ENCODE measurements around the gene WT1.

Gene WT1

DNA sequence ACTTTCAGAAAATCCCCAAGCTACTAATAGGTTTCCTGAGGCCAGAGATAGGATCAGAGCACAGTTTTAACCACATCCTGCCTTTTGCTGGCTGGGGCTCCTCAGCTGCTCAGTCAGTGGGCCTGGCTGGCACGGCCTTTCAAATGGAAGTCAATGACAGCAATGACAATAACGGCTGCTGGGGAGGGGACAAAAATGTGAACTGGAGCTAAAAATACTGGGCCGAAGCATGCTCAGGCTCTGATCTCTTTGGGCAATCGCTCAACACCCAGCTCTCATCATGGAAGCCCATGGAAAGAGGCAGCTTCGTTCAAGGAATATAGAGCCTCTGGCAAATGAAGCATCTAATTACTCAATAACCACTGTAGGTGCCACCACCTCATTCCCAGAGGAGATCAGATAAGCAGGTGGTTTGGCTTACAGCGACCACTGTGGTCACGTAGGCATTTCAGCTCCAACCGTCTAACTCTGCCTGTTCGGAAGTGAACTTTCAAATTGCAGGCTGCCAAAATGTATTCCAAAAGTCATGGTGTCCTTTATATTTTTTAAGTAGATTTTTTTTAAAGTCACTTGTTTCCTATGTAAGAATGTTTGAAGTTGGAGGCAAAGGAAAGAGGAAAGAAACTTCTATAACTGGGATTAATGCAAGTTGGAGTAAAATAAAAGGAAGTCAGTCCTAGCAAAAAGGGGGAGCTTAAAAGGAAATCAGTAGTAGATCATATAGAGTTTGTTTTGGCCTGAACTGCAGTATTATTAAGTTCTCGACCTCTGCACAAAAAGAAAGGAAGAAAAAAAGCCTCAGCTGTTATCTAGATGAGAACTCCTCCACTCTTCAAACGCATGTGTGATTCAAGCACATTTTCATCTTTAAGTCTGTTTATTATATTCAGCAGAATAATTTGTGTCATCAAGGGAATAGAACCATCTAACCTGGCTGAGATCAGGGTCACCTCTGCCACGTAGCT, 14.1 kb downstream of the WT1 start:
- no peak for DNase-seq

DNA sequence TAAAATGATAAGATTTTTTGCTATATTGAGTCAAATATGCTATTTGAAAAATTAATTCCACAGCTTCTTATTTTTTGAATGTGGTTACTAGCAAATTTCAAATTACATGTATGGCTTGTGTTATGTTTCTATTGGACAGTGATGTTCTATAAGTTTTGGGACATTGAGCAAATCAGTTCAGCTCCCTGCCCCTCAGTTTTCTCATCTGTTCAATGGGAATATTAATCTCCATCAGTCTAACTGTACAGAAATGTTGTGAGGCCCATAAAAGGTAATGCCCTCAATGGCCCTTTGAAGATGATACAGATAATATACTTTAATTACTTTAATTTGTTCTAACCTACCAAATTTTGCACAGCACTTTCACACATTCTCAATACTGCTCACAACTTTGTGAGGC, 15.2 kb downstream of the WT1 start:
- DNase-seq: no peak

DNA sequence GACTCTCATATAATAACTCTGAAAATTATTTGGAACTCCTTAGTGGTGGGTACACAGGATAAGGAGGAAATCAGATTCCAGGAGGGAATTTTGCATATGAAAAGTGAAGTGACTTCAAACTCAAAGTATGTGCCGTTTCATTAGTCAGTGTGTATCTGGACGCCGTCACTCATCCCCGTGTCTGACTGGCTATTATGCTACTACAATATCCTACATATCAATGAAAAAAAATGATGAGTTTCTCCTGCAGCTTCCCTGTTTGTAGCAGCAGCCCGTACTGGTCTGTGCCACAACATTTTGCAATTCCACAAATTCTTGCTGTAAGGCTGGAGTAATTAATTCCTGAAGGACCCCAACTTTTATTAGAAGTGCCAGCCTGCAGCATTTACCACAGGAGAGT, 16.5 kb downstream of the WT1 start:
- DNase-seq: no peak

DNA sequence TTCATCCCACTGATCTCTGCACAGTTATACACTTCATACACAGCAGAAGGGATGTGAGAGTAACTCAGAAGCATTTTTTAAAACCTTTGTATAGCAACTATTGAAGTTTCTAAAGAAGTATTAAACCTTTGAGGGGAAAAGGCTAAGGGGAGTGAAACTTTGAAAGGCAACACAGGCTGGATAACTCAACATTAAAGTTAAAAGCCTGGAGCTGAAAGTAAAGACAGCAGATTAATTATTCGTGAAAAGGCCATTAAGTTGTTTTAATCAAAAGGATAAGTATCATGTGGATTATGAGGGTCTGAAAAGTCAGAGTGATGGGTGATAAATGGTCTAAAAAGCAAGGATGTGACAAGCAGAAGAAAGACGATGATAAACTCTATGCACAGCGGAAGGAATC, 17.5 kb downstream of the WT1 start:
- DNase-seq: no peak

DNA sequence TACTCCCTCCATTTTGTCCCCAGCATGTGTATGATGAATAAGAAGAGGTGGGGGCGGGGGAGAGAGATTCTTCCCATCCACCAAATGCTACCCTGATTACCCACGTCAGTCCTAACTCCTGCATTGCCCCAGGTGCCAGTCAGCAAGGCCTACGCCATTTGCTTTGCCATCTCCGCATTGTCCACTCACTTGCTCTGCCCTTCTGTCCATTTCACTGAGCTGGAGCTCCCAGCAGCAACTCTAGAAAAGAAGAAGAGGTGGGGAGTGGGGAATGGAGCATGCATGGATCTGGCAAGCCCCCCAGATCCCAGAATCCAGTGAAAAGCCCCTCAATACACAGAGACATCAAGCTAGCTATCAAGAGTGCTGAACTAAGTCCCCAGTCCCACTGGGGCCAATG, 19.0 kb downstream of the WT1 start:
- DNase-seq: no peak

DNA sequence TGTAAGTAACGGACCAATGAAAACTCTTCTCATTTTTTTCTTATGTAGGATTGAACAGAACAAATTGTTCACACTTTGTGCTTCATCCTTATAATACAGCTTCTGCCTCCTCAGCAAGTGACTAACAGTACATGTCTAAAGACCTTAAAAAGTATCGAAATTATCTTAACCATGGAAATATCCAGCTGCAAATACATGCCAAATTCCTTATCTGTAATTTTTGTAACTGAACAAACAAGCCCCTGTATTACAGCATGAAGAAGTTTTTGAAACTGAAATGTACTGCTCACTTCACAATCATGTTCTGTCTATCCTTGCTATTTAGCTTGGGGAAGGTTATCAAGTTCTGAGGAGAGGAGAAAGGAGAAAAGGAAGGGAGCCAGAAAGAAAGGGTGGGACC, 20.4 kb downstream of the WT1 start:
- no peak for DNase-seq

DNA sequence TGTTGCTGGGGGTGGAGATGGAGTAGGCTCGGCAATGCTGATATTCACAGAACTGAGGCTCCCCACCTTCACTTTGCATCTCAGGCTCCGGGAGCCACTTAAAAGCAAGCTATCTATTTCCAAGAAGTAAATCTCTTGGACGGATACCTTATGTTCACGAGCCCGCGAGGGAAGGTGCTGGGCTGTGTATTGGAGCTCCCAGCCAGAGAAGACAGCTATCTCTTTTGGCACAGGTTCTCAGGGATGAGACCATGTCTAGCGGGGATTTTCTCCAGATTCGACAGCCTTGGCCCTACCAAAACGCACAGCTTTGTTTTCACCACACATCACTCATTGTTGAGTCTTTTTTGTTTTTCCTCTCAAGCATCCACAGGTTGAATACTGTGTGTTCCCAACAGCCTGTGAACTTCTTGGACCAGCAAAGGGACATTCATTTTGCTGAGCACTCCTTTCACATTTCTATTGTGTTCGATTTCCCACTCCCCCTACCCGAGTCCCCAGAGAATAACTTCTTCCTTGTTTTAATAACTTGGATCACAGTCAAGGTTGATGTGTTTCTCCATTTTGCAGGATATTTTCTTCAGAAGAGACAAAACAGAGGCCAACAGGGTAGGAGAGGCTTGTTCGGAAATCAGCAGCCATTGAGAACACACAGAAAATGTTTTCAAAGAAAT, 23.3 kb downstream of the WT1 start:
- DNase-seq: no peak

DNA sequence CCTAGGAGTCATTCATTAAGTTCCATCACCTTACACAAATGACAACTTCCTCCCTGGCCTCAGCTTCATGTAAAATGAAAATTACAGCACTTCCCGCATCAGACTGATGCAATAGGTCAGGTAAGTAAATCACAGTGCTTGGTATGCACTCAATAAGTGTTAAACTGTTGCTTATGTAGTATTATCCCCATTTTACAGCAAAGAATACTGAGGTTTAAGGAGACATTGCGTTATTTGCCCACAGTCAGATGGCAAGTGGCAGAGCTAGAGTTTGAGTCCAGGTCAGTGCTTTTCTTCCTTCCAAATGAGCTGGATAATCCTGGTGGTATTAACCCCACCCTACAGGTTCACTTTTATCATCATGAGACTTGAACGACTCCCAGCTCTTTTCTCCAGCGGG, 29.7 kb downstream of the WT1 start:
- no peak for DNase-seq

DNA sequence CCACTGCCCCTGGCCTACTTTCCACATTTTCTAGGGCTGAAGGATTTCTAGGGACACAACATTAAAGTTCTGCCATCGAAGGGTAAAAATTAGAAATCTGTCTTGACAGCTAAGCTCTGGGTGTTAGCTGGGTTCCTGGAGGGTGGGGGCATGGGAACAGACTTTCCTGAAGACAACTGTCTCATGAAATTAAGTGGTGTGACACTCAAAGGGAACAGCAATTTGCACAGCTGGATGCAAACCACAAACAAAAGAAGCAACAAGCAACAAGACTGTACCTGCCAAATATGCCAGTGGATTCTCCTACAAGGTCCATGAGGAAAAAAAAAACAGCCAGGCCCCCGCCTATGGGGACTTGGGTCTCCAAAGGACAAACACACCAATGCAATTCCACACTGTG, 32.5 kb downstream of the WT1 start:
- no peak for DNase-seq

DNA sequence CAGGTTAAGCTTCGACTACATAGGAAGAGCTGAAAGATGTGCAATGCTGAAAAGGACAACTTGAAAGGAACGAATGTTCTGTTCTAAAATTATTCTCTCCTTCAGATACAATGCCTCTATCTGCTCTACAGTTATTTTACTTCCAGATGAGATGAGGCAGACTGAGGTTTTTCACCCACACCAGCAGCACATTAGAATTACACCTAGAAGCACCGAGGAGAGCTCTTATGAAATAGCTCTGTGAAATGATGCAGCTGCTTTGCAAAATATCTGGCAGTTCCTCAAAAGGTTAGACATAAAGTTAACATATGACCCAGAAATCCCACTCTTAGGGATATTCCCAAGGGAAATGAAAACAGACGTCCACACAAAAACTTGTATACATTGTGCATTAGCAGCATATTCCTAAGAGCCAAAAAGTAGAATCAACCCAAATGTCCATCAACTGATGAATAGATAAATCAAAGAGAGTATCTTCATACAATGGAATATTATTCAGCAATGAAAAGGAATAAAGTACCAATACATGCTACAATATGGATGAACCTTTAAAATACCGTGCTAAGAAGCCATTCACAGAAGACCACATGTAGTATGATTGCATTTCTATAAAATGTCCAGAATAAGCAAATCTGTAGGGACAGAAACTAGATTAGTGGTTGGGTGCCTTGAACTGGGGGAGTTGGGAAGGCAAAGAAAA, 34.5 kb downstream of the WT1 start:
- no peak for DNase-seq

DNA sequence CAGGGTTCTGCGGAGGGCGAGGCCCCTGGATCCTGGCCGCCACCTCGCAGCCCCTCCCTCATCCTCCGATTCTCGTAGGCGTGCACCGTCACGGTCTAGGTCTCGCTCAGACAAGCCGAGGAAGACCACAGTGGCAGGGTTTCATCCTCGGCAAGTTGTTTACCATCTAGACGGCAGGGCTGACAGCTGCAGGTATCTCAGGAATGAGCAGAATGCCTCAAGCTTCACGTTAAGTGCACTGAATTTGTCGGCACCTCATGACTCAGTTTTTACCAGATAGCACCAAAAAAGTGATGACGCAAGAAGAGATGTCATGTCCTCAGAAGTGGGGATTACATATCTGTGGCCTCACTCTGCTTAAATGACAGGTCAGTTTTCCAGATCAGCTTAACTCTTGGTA, 35.1 kb downstream of the WT1 start:
- no peak for DNase-seq

DNA sequence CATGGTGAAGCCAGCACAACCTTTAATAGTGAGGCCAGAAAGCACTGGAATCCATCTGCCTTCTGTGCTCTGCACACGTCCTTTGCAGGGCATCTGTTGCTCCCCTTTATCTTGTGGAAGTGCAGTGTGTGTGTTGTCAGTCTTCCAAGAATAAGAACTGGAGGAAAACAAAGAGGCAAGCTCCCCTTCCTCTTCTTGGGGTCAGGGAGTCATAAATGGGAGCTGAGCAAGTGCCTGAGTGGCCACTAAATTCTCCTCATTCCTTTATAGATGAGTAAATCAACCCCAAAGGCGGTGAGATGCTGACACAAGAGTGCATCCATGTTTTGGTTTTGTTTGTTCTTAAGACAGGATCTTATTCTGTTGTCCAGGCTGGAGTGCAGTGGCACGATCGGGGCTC, 38.3 kb downstream of the WT1 start:
- DNase-seq: no peak

DNA sequence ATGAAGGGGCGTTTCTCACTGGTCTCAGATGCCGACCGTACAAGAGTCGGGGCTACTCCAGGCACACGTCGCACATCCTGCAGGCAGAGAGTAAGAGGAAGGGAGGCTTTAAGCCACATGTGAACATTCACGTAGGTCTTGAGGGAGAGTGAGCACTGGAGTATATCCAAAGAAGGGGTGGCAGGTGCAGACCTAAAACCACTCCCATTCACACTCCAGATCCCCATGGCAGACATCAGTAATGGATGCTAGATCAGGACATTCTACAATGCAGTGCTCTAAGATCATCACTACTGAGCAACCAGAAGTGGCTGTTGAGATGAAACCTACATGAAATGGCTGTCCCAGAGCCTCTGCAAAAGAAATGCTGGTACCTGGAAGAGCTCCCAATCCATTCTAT, 39.0 kb downstream of the WT1 start:
- no peak for DNase-seq

DNA sequence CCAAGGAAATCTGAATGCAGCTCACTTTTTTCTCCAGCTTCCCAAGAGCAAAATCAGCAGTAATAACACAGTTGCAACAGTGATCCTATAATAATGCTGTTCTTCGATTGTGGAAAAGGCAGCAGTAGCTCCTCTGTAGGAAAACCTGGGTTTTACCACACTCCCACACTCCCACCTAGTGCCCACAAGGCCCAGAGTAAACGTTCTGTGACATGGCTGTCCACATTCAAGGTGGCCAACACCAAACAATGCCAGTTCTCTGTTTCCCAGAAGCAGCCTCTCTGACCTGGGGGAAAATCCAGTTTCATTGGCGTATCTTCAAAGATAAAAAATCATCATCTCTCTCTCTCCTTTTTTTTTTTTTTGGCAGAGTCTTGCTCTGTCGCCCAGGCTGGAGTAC, 40.2 kb downstream of the WT1 start:
- no peak for DNase-seq

DNA sequence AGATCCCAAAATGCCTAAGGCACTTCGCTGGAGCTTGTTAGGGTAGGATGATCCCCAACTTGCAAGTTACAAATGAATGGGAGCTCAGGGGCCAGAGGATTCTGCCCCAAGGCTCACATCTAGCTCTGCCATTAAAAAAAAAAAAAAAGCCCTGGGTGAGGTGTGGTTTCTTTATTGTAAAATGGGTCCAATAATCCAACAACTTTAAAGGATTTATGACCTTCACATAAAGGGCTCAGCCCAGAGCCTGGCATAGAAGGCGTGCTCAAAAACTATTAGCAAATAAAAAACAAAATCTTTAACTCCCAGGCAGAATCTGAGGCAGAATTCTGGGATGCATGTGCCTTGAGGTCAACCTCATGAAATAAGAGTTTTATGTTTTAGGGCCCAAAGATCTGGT, 42.5 kb downstream of the WT1 start:
- no peak for DNase-seq

DNA sequence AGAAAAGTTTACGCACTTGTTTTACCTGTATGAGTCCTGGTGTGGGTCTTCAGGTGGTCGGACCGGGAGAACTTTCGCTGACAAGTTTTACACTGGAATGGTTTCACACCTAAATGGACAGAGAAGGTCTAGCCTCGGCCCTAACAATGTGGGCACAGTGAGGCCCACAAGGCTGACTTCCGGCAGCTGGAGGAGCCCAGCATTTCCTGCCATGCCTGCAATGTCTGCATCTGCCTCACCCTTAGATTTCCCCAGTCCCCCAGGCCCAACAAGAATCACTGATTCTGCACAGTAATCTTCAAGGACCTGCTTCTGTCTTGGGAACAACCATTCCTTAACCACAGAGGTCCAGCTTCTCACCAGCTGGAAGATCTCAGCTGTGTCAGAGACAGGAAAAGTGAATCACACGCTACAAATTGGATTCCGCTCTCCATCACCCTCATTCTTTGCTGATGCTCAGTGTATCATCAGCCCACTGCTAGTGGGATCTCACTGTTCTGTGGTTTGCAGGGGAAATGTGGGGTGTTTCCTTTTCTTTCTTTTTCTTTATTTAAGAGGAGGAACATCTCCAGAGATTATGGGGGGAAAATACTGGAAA, 43.3 kb downstream of the WT1 start:
- no peak for DNase-seq

DNA sequence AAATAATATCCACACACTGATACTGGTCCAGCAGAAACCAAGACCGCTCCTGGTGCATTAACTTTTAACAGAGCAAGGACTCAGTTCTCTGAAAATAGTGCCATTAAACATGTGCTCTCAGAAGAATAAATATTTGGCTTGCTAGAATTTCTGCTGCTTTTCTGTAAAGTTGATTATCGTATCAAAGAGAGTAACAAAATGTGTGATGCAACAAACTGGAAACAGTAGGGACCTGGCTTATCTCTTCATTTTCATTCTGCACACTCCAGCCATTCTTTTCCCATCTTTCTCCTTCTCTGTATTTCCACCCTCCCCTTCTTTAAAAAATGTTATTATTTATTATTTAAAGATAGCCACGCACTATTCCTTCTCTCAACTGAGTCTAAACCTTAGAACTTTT, 43.9 kb downstream of the WT1 start:
- no peak for DNase-seq

DNA sequence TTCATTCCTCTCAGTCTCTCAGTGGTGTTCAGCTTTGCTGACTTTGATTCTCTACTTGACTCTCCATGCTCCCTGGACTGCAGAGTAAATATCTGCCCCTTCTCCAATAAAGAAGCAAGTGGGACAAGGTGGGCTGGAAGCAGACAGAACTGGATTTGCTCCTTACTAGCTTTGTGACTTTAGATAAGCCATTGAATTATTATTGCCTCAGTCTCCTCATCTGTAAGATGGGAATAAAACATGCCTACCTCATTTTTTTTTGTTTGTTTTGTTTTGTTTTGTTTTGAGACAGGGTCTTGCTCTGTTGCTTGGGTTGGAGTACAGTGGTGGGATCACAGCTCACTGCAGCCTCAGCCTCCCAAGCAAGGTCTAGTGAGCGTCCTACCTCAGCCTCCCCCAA, 44.6 kb downstream of the WT1 start:
- no peak for DNase-seq

DNA sequence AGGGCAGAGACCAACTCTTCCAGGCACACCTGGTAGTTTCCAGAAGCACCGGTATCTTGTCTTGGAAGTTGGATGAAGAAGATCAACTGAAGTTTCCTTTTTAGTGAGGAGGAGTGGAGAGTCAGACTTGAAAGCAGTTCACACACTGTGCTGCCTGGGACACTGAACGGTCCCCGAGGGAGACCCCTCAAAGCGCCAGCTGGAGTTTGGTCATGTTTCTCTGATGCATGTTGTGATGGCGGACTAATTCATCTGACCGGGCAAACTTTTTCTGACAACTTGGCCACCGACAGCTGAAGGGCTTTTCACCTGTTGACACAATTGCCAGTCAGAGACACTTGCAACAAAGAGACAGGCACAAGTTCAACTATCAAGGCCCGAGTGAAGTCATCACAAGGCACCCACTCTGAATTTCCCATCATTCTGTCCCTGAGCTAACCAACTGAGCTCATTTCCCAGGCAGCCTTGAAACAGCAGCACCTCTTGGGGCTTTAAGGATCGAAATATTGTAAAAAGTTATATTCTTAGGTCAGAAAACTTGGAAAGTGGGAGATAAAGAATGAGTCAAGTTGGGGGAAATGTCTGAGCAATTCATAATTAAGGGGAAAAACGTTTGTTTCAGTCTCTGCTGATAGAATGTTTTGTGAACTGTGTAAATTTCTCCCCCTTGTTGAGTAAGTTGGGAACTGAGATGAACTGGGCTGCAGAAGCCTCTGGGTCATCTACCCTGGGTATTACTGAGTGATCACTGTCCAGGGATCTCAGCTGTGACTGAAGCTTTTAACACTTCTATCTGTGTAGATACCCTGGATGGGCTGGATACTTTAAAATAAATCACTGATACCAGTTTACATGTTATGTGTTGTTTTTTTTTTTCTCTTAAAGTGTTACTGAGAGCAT, 46.2 kb downstream of the WT1 start:
- DNase-seq: no peak

DNA sequence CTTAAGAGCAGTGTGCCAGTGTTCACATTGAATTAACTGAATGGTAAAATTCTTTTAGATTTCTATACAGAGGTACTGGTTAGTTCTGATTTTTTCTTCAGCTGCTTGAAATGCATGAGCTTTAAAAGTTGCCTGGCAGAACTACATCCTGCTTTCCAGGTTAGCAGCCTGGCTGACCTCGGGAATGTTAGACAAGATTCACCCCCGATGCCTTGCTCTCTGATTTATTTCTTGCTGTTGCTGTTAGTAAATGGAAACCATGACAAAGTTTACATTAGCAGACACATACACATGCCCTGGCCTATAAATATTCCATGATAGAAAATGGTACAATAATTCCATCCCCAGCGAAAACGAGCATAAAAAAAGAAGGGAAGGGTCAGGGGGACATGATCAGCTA, 47.0 kb downstream of the WT1 start:
- no peak for DNase-seq

DNA sequence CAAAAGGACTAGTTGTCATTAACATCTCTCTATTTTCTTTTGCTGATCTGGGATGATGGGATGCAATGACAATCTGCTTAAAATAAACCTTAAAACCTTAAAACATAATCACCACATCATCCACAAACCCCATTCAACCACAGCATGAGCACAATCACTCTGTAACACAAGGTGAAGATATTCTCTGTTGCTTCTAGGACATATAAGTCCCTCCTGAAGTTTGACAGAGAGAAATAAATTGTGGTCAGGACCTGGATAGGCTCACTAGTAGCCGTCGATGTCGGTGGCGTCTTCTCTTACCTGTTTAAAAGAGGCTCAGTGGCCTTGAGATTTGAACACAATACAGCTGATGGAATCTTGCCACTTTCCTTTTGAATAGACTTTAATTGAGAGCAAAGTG, 47.9 kb downstream of the WT1 start:
- no peak for DNase-seq

DNA sequence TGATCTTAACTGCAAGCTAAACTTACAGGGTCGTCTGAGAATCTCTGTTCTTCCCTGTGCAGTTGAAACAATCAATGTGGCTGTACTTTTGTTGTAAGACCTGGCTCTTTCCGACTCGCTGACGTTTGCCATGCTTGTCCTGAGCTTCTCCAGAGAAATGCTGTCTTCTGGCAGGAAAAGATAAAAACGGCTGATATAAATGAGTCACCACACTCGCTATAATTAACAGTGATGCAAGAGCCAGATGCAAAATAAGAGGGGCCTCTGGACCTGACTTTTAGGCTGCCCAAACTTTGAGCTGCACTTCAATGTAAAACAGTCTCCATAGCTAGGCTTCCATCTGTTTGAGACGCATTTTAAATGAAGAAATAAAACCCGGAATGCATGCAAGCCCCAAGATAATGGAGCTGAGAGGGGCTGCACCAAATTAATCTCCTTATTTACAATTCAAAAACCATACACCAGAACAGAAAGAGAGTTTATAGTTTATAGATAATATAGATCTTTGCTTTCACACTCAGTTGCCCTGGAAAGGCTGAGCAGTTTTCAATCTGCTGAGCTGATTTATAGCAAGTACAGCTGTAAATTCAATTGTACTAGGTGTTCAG, 48.5 kb downstream of the WT1 start:
- DNase-seq: no peak

All from NCI-H1930 (cell line).